Ovary (tissue), 3 donors: ENCODE data around the gene SGK1.

ENCODE experiments used
- CTCF ChIP-seq, 3 donors: fragments of 450-650 bp in 2 of 3; fragments of 200-600 bp in 1 of 3; IDR thresholded peaks; one replicate each; pipeline versions ENCODE4 v1.5.1 to v1.8.0; 2016 to 2022; ENCODE audit warnings: antibody characterized with exemption in 3 of 3, mild to moderate bottlenecking in 1 of 3
- POLR2A ChIP-seq: fragments of 450-650 bp; IDR thresholded peaks from one replicate; pipeline ENCODE4 v1.6.1; 2017; ENCODE audit warnings: antibody characterized with exemption, mild to moderate bottlenecking, moderate library complexity
- donor health status: DM: no; HTN: no; CAD: no.

- TF ChIP-seq POLR2A (no peak), CTCF (IDR thresholded peaks at IDR 0.05) (no peak)
Measured at GRCh38 chr6:134172020-134172705, 145.7 kb downstream of the SGK1 start.
